Measurements from ENCODE around the gene PTGR2.
A peak's percentile ranks its signal among the peaks of the same experiment; 100 is the strongest.
"Not testable (repeated sequence)": the region's sequence is repeated elsewhere in the genome, so short reads cannot be mapped to it uniquely, and the experiment has no call there.

Gene PTGR2

GRCh38 chr14:73886449-73887317, 35.1 kb downstream of the PTGR2 start, which contains the start of gene ZNF410:
ZNF410 (plus strand) TSS chr14:73886859; CDS start chr14:73892176, 5,317 bp downstream.
- DNase-seq (ENCODE audit: low spot score) = peak; percentile 96

- DNase-seq (ENCODE audit: low spot score) = no peak
Measured at GRCh38 chr14:73887318-73887616, 35.6 kb downstream of the PTGR2 start.

DNA sequence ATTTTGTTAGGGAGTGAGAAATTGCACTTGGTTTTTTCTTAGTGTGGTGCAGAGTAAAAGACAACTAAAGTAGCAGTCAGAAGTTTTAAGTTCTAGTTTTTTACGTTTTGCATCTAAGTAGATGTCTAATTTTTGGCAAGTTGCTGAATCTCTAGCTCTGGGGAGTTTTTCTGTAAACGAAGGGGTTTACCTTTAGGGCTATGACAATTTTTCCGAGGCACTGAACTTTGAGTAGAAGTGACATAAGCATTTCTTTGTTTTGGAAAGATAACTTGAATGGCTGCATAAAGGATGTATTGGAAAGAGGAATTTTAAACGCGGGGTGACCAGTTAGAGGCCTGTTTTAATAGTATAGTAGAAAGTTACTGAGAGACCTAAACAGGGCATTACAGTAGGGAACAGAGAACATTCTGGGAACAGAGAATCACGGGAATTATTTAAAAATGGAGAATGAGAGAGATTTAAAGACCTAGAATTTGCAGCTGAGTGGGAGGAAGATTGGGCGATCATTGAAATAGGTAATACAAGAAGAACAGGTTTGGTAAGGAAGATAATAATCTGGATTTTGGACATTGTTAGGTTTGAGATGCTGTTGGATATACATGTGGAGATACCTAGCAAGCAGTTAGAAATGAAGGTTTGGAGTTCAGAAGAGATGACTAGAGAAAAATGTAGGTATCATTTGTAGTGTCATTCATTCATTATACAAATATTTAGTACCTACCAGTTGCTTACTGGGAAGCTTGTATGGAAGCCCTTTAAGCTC, 36.2 kb downstream of the PTGR2 start:
- DNase-seq (ENCODE audit: low spot score) = no peak

- DNase-seq (ENCODE audit: low spot score) = no peak
Measured at GRCh38 chr14:73888460-73888725, 36.8 kb downstream of the PTGR2 start.

- no peak for DNase-seq (ENCODE audit: low spot score)
Measured at GRCh38 chr14:73888971-73889370, 37.3 kb downstream of the PTGR2 start.

GRCh38 chr14:73889376-73889775, 37.7 kb downstream of the PTGR2 start:
- no peak for DNase-seq (ENCODE audit: low spot score)

- DNase-seq (ENCODE audit: low spot score) = not testable (repeated sequence)
Measured at GRCh38 chr14:73894180-73894687, 42.6 kb downstream of the PTGR2 start.

GRCh38 chr14:73895939-73896338, 44.3 kb downstream of the PTGR2 start:
- no peak for DNase-seq (ENCODE audit: low spot score)

GRCh38 chr14:73896521-73896920, 44.9 kb downstream of the PTGR2 start:
- no peak for DNase-seq (ENCODE audit: low spot score)

DNA sequence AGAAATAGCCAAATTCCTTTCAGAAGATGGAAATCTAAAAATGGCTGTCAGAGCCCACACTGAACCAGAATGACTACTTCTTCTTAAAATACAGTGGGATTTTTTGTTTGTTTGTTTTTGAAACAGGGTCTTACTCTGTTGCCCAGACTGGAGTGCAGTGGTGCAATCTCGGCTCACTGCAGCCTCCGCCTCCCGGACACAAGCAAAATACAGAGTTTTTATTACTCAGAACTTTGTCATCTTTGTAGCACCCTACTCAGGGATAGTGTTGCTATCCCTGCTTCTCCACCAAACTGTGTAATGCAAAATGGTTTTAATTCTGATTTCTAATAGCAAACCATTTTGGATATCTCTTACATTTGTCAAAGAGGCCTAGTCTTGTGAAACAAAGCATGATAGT, 51.4 kb downstream of the PTGR2 start:
- DNase-seq (ENCODE audit: low spot score) = no peak

GRCh38 chr14:73909681-73910080, 58.0 kb downstream of the PTGR2 start:
- DNase-seq (ENCODE audit: low spot score) = no peak

DNA sequence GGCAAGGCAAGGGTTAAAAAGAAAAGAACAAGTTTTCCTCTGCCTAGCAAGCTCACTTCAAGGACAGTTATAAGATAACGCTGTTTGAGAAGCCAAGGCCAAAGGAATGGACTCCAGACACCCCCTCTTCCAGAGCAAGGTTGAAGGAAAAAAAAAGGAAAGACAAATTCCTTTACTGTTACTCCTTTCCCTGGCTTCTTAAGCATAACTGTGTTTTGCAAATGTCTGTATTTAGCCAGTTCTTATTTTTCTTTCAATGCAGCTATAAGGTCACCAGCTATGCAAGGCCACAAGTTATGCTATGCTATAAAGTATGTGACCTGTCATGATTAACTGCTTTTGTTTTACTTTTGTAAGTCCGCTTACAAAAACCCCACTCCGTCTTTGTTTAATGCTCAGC, 61.6 kb downstream of the PTGR2 start:
- DNase-seq (ENCODE audit: low spot score) = no peak

GRCh38 chr14:73916324-73916723, 64.7 kb downstream of the PTGR2 start:
- DNase-seq (ENCODE audit: low spot score) = no peak

GRCh38 chr14:73919457-73919856, 67.8 kb downstream of the PTGR2 start:
- DNase-seq (ENCODE audit: low spot score) = not testable (repeated sequence)

GRCh38 chr14:73924337-73924736, 72.7 kb downstream of the PTGR2 start:
- no peak for DNase-seq (ENCODE audit: low spot score)
